ENCODE data around the gene WDR88. TPM values are rescaled to one million over a fixed set of nuclear protein-coding genes. Genes with fewer than 3 reads are reported as not detected.
"Not testable (repeated sequence)": the region's sequence is repeated elsewhere in the genome, so short reads cannot be mapped to it uniquely, and the experiment has no call there.

WDR88 gene
- total RNA-seq, 6 donors from 2014 or later, result 0.34 TPM; not detected in 5

DNA sequence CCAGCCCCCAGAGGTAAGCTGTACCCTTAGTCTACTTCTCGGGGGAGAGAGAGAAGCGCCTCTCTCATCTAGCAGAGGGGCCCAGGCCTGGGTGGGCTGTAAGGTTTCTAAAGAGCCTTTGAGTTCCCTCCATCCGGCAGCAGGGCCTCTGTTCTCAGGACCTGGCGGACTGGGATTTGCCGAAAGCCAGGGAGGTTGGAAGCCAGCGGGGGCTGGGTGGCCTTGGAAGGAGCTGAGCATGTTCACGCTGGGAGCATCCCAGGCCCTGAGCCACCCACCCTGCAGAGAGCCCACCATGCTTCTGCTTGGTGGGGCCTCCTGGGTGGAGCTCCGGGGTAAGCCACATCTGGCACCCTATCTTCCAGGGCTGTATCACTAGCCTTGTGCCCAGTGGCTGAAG lies 86.0 kb downstream of the WDR88 start:
- TF ChIP-seq POLR2AphosphoS5 (IDR thresholded peaks at IDR 0.05) (no peak), EP300 (IDR thresholded peaks at IDR 0.05) (no peak), POLR2A (IDR thresholded peaks at IDR 0.05) (no peak)
- TF ChIP-seq, protein P1, sequence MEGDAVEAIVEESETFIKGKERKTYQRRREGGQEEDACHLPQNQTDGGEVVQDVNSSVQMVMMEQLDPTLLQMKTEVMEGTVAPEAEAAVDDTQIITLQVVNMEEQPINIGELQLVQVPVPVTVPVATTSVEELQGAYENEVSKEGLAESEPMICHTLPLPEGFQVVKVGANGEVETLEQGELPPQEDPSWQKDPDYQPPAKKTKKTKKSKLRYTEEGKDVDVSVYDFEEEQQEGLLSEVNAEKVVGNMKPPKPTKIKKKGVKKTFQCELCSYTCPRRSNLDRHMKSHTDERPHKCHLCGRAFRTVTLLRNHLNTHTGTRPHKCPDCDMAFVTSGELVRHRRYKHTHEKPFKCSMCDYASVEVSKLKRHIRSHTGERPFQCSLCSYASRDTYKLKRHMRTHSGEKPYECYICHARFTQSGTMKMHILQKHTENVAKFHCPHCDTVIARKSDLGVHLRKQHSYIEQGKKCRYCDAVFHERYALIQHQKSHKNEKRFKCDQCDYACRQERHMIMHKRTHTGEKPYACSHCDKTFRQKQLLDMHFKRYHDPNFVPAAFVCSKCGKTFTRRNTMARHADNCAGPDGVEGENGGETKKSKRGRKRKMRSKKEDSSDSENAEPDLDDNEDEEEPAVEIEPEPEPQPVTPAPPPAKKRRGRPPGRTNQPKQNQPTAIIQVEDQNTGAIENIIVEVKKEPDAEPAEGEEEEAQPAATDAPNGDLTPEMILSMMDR (IDR thresholded peaks at IDR 0.05), result no peak
- 84 to 98% methylated on average over 6 to 7 of the region's 8 CpGs for WGBS, 2 donors
- ATAC-seq (ENCODE audit: low FRiP score in 2 of 2), result no peak

DNA sequence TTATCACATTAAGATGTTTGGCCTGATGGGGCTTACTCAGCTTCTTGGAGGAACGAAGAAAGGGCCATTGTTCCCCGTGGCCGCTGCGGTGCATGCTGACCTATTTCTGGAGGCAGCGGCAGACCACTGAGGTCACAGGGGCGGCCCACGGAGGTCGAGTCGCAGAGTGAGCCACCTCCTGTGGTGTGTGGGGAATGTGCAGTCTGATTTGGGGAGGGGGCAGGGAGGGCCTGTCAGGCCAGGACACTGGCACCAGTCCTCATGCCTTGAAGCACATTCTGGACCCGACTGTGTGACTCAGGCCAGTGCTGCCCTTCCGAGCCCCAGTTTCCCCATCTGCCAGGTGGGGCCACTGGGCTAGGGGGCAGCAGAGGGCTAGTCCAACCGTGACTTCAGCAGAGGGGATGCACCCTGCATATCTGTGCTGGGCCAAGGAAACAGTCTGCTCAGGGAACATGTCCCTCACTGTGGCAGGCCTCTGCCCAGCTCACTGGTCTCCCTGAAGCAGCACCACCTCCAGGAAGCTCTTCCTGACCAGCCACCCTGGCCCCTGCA lies 87.4 kb downstream of the WDR88 start:
- DNase-seq, result no peak
- no peak overlapping the region for H3K4me3 ChIP-seq
- H3K27ac ChIP-seq, result no peak overlapping the region
- H3K4me1 ChIP-seq, result no peaks in the 10 kb centered on the region
- no peak for TF ChIP-seq POLR2AphosphoS5 (IDR thresholded peaks at IDR 0.05)
- no peak for TF ChIP-seq POLR2A (IDR thresholded peaks at IDR 0.05)
- TF ChIP-seq, protein P1 (IDR thresholded peaks at IDR 0.05), result no peak
- no peaks in the 10 kb centered on the region for H3K36me3 ChIP-seq
- H3K27me3 ChIP-seq, result peaks cover 0 to 2% (median 0%) of the 10 kb centered on the region in 4 donors
- no peak for ATAC-seq (ENCODE audit: low FRiP score in 2 of 2)
- WGBS, 2 donors, result 56 to 78% methylated on average over 9 to 12 of the region's 12 CpGs
- no peaks in the 10 kb centered on the region for H3K9me3 ChIP-seq

More for the DNA sequence above, 86.0 kb downstream of the WDR88 start:
- H3K4me3 ChIP-seq, result no peak overlapping the region
- H3K9me3 ChIP-seq, result no peaks in the 10 kb centered on the region
- H3K27ac ChIP-seq, result no peak overlapping the region
- no peaks in the 10 kb centered on the region for H3K36me3 ChIP-seq
- no peaks in the 10 kb centered on the region for H3K4me1 ChIP-seq
- H3K27me3 ChIP-seq, result no peaks in the 10 kb centered on the region
- DNase-seq, result no peak

DNA sequence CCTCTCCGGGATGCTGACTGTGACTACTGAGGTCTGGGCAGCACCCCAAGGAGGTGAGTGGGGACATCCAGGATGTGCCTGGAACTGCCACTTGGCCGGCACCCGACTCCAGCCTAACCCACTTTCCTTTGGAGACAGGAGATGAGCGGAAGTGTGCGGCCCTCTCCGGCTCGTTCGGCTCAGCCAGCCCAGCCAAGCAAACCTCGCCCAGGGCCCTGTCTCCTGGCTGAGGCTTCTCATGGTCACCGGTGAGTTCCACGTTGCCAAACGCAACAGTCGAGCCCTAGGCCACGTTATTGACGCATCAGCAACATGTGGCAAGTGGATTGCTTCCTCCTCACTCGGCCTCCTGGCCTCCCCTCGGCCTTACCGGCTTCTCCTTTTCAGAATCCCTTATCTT lies 88.2 kb downstream of the WDR88 start:
- peaks cover 0 to 7% (median 5%) of the 10 kb centered on the region in 4 donors for H3K27me3 ChIP-seq
- H3K36me3 ChIP-seq, result no peaks in the 10 kb centered on the region
- 78 to 81% methylated on average over 14 to 18 of the region's 18 CpGs for WGBS, 2 donors
- H3K4me3 ChIP-seq, result no peak overlapping the region
- ATAC-seq (ENCODE audit: low FRiP score in 2 of 2) (no peak), DNase-seq (no peak)
- no peak overlapping the region for H3K27ac ChIP-seq
- TF ChIP-seq POLR2A (IDR thresholded peaks at IDR 0.05) (no peak), EP300 (IDR thresholded peaks at IDR 0.05) (no peak), POLR2AphosphoS5 (IDR thresholded peaks at IDR 0.05) (no peak)
- TF ChIP-seq, protein P1 (IDR thresholded peaks at IDR 0.05), result no peak
- H3K4me1 ChIP-seq, result peaks cover 0 to 3% (median under 1%) of the 10 kb centered on the region in 4 donors
- H3K9me3 ChIP-seq, result no peaks in the 10 kb centered on the region

DNA sequence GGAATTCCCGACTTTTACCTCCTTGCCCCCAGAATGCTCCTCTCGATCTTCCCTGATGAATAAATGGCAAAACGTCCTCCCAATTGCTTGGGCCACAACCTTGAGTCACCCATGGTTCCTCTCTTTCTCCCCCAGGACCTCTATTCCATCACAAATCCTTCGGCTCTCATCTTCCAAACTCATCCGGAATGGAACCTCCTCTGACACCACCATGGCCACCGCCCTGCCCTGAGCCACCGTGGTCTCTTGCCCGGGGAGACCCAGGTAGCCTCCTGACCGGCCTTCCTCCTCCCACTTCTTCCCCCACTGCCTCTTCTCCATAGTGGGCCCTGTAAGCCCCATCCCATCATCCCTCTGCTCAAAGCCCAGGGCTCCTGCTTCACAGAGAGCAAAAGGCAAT lies 88.8 kb downstream of the WDR88 start:
- TF ChIP-seq EP300 (IDR thresholded peaks at IDR 0.05) (no peak), POLR2AphosphoS5 (IDR thresholded peaks at IDR 0.05) (no peak), POLR2A (IDR thresholded peaks at IDR 0.05) (no peak)
- TF ChIP-seq, protein P1 (IDR thresholded peaks at IDR 0.05), result no peak
- DNase-seq (no peak), ATAC-seq (ENCODE audit: low FRiP score in 2 of 2) (no peak)
- Histone ChIP-seq H3K27ac (no peak overlapping the region), H3K9me3 (no peaks in the 10 kb centered on the region), H3K4me3 (no peak overlapping the region), H3K27me3 (peaks cover 0 to 14% (median 11%) of the 10 kb centered on the region in 4 donors), H3K36me3 (no peaks in the 10 kb centered on the region), H3K4me1 (peaks cover 6 to 10% (median 7%) of the 10 kb centered on the region in 4 donors)
- WGBS, 2 donors, result 83 to 89% methylated on average over 9 of the region's 9 CpGs

DNA sequence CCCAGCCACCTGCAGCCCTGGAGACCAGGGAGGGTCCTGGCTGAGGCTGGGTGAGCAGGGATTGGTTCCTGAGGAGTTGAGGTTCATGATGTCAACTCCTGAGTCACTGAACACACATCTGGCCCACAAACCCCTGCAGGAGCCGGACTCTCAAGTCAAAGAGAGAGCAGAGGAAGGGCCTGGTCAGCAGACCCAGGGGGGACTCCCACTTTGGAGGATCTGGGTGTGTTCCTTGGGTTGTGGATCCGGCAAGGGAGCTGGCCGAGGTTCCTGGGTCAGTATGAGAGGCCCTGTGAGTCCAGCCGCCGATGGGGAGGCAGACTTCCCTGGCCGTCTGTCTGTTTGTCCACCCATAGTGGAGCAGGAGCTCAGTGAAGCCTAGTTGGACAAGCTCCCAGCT lies 89.7 kb downstream of the WDR88 start:
- Histone ChIP-seq H3K9me3 (no peaks in the 10 kb centered on the region), H3K27me3 (peaks cover 0 to 22% (median 17%) of the 10 kb centered on the region in 4 donors), H3K4me1 (peaks cover 12 to 19% (median 14%) of the 10 kb centered on the region in 4 donors), H3K36me3 (no peaks in the 10 kb centered on the region), H3K27ac (no peak overlapping the region), H3K4me3 (no peak overlapping the region)
- DNase-seq (no peak), ATAC-seq (ENCODE audit: low FRiP score in 2 of 2) (no peak)
- no peak for TF ChIP-seq EP300 (IDR thresholded peaks at IDR 0.05)
- TF ChIP-seq POLR2AphosphoS5 (IDR thresholded peaks at IDR 0.05), result no peak
- WGBS, 2 donors, result 88 to 91% methylated on average over 3 to 6 of the region's 6 CpGs

DNA sequence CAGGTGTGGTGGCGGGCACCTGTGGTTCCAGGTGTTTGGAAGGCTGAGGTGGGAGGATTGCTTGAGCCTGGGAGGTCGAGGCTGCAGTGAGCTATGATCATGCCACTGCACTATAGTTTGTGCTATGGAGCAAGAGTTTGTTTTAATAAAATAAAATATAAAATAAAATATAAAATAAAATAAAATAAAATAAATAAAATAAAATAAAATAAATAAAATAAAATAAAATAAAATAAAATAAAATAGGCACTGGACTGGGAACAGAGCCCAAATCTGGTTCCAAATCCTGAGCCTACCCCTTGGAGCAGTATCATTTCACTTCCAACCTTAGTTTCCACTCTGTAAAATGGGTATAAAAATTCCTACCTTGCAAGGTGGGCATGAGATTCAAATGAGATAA lies 90.3 kb downstream of the WDR88 start:
- ATAC-seq (ENCODE audit: low FRiP score in 2 of 2); H3K9me3 ChIP-seq; H3K4me3 ChIP-seq; H3K27ac ChIP-seq; DNase-seq; H3K36me3 ChIP-seq: not testable (repeated sequence)
- H3K4me1 ChIP-seq, result peaks cover 15 to 24% (median 19%) of the 10 kb centered on the region in 4 donors
- WGBS, 2 donors, result 77 to 83% methylated on average over 2 of the region's 2 CpGs
- peaks cover 0 to 28% (median 22%) of the 10 kb centered on the region in 4 donors for H3K27me3 ChIP-seq
